Measurements from ENCODE around the gene BTBD9. TPM values are rescaled to one million over a fixed set of nuclear protein-coding genes. Genes with fewer than 3 reads are reported as not detected.

Gene BTBD9
- total RNA-seq, 1 donor from 2014 or later, result 18.1 TPM

- H3K27me3 Mint-ChIP-seq (ENCODE audit: unreplicated experiment), result no peaks in the 10 kb centered on the region
- no peak for DNase-seq (ENCODE audit: extremely low spot score, unreplicated experiment)
- H3K9me3 Mint-ChIP-seq (ENCODE audit: unreplicated experiment), result no peaks in the 10 kb centered on the region
- no peak for TF ChIP-seq CTCF (IDR thresholded peaks at IDR 0.05)
- no peak overlapping the region for H3K4me3 Mint-ChIP-seq (ENCODE audit: unreplicated experiment)
- H3K36me3 Mint-ChIP-seq (ENCODE audit: unreplicated experiment), result no peaks in the 10 kb centered on the region
- H3K4me1 Mint-ChIP-seq (ENCODE audit: unreplicated experiment), result peaks cover 2% of the 10 kb centered on the region
- H3K27ac Mint-ChIP-seq (ENCODE audit: unreplicated experiment), result no peak overlapping the region
These were observed 133.9 kb downstream of the BTBD9 start for GRCh38 chr6:38505826-38506225.

DNA sequence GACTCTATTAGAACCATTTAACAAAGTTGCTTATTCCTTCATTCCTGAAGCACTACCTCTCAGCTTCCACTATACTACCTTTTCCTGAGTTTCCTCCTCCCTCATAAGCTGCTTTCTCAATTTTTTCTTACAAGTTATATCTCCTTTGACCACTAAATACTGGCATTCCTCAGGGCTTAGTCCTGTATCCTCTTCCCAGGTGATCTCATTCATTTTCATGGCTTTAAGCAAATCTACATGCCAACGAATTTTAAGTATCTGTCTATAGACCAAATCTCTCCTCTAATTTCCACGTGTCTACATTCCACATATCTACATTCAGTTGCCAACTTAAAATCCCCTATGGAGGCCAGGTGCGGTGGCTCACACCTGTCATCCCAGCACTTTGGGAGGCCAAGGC lies 134.7 kb downstream of the BTBD9 start:
- H3K27ac Mint-ChIP-seq (ENCODE audit: unreplicated experiment), result no peak overlapping the region
- no peaks in the 10 kb centered on the region for H3K36me3 Mint-ChIP-seq (ENCODE audit: unreplicated experiment)
- H3K4me1 Mint-ChIP-seq (ENCODE audit: unreplicated experiment), result no peaks in the 10 kb centered on the region
- no peak for DNase-seq (ENCODE audit: extremely low spot score, unreplicated experiment)
- TF ChIP-seq CTCF (IDR thresholded peaks at IDR 0.05), result no peak
- H3K9me3 Mint-ChIP-seq (ENCODE audit: unreplicated experiment), result no peaks in the 10 kb centered on the region
- no peaks in the 10 kb centered on the region for H3K27me3 Mint-ChIP-seq (ENCODE audit: unreplicated experiment)
- H3K4me3 Mint-ChIP-seq (ENCODE audit: unreplicated experiment), result no peak overlapping the region

GRCh38 chr6:38503960-38504682 lies 135.6 kb downstream of the BTBD9 start:
- H3K9me3 Mint-ChIP-seq (ENCODE audit: unreplicated experiment), result no peaks in the 10 kb centered on the region
- no peaks in the 10 kb centered on the region for H3K36me3 Mint-ChIP-seq (ENCODE audit: unreplicated experiment)
- no peak for TF ChIP-seq CTCF (IDR thresholded peaks at IDR 0.05)
- DNase-seq (ENCODE audit: extremely low spot score, unreplicated experiment), result no peak
- no peak overlapping the region for H3K27ac Mint-ChIP-seq (ENCODE audit: unreplicated experiment)
- no peak overlapping the region for H3K4me3 Mint-ChIP-seq (ENCODE audit: unreplicated experiment)
- no peaks in the 10 kb centered on the region for H3K4me1 Mint-ChIP-seq (ENCODE audit: unreplicated experiment)
- H3K27me3 Mint-ChIP-seq (ENCODE audit: unreplicated experiment), result no peaks in the 10 kb centered on the region

DNA sequence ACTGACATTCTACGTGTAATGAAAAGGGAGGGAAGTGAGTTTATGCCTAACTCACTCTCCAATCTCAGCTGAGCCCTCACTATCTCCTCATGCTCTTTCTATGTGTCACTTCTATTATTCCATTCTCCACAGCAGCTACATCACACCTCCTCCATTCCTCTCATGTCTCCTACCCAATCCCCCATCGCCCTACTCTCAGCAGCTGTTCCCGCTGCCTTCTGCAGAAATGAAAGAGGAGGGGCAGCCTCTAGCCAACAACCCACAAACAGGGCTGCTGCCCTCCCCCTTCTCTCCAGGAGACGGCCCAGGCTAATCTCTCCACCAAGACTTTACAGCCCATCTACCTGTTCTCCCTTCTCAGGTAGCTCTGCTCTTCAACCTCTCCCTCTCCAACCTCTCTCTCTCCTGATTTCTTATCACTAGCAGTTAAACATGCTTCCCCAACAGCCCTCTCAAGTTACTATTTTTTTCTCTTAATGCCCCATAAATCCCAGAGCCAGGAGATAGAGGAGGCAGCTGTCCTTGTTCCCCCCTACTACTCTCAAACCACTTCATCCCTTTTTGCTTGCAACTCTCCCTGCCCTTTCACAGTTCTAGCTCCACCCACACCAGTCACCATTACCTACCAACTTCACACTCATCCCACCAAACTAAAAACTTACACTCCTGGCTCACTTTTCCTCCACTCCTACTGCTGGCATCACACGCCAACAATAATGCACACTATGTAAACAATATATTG lies 136.5 kb downstream of the BTBD9 start:
- no peak for TF ChIP-seq CTCF (IDR thresholded peaks at IDR 0.05)
- Mint-ChIP-seq H3K36me3 (ENCODE audit: unreplicated experiment) (no peaks in the 10 kb centered on the region), H3K27me3 (ENCODE audit: unreplicated experiment) (no peaks in the 10 kb centered on the region), H3K4me3 (ENCODE audit: unreplicated experiment) (no peak overlapping the region), H3K9me3 (ENCODE audit: unreplicated experiment) (no peaks in the 10 kb centered on the region), H3K4me1 (ENCODE audit: unreplicated experiment) (no peaks in the 10 kb centered on the region), H3K27ac (ENCODE audit: unreplicated experiment) (no peak overlapping the region)
- DNase-seq (ENCODE audit: extremely low spot score, unreplicated experiment), result no peak

GRCh38 chr6:38502423-38502822 lies 137.3 kb downstream of the BTBD9 start:
- TF ChIP-seq CTCF (IDR thresholded peaks at IDR 0.05), result no peak
- Mint-ChIP-seq H3K4me1 (ENCODE audit: unreplicated experiment) (no peaks in the 10 kb centered on the region), H3K27ac (ENCODE audit: unreplicated experiment) (no peak overlapping the region), H3K27me3 (ENCODE audit: unreplicated experiment) (no peaks in the 10 kb centered on the region), H3K9me3 (ENCODE audit: unreplicated experiment) (no peaks in the 10 kb centered on the region), H3K4me3 (ENCODE audit: unreplicated experiment) (no peak overlapping the region), H3K36me3 (ENCODE audit: unreplicated experiment) (no peaks in the 10 kb centered on the region)
- no peak for DNase-seq (ENCODE audit: extremely low spot score, unreplicated experiment)

Measured in osteocyte (in vitro differentiated cells).